MM.1S (cell line): ENCODE measurements around the gene CCDC178.

Experiments
- DNase-seq: peaks from one replicate; pipeline ENCODE4 v3.0.0-alpha.2; 2015
- H2AFZ ChIP-seq: fragments of 300-600 bp; sonication (generic); 2 replicates; pipeline ENCODE4 v1.6.0; 2016; ENCODE audit warnings: antibody characterized with exemption, low read length
- H3F3A ChIP-seq: fragments of 300-600 bp; sonication (generic); 2 replicates; pipeline ENCODE4 v1.6.1; 2016; ENCODE audit warnings: mild to moderate bottlenecking, antibody characterized with exemption, low read length, moderate library complexity, mixed read lengths; ENCODE audit not compliant: insufficient read depth
- H3K27ac ChIP-seq: fragments of 300-600 bp; sonication (generic); 2 replicates; pipeline ENCODE4 v1.5.1; 2016; ENCODE audit warnings: mild to moderate bottlenecking, low read length
- H3K27me3 ChIP-seq: fragments of 300-600 bp; sonication (generic); replicated peaks from 2 replicates; pipeline ENCODE4 v1.6.0; 2016; ENCODE audit warnings: low read length; ENCODE audit not compliant: insufficient read depth
- H3K36me3 ChIP-seq: fragments of 300-600 bp; sonication (generic); replicated peaks from 2 replicates; pipeline ENCODE4 v1.6.1; 2016; ENCODE audit warnings: mild to moderate bottlenecking, low read length, mixed read lengths; ENCODE audit not compliant: insufficient read depth
- H3K4me1 ChIP-seq: fragments of 300-600 bp; sonication (generic); 2 replicates; pipeline ENCODE4 v1.6.1; 2016; ENCODE audit warnings: low read length, mixed read lengths
- H3K4me2 ChIP-seq: fragments of 300-600 bp; sonication (generic); 2 replicates; pipeline ENCODE4 v1.6.0; 2016; ENCODE audit warnings: low read depth, low read length
- H3K4me3 ChIP-seq: fragments of 300-600 bp; sonication (generic); 2 replicates; pipeline ENCODE4 v1.5.1; 2016; ENCODE audit warnings: low read length, mixed read lengths
- H3K79me2 ChIP-seq: fragments of 300-600 bp; sonication (generic); 2 replicates; pipeline ENCODE4 v1.6.1; 2016; ENCODE audit warnings: mixed run types, low read length, mixed read lengths
- H3K9ac ChIP-seq: fragments of 300-600 bp; sonication (generic); 2 replicates; pipeline ENCODE4 v1.6.1; 2016; ENCODE audit warnings: low read length, mixed read lengths
- H3K9me2 ChIP-seq: fragments of 300-600 bp; sonication (generic); replicated peaks from 2 replicates; pipeline ENCODE4 v1.6.1; 2016; ENCODE audit warnings: mild to moderate bottlenecking, low read length, mixed read lengths; ENCODE audit not compliant: insufficient read depth
- H3K9me3 ChIP-seq: fragments of 300-600 bp; sonication (generic); replicated peaks from 2 replicates; pipeline ENCODE4 v1.6.1; 2016; ENCODE audit warnings: mild to moderate bottlenecking, low read length, mixed read lengths; ENCODE audit not compliant: insufficient read depth
- H4K20me1 ChIP-seq: fragments of 300-600 bp; sonication (generic); 2 replicates; pipeline ENCODE4 v1.6.1; 2016; ENCODE audit warnings: mild to moderate bottlenecking, low read length, moderate library complexity, mixed read lengths; ENCODE audit not compliant: insufficient read depth
- CTCF ChIP-seq: fragments of 300-600 bp; sonication (generic); IDR thresholded peaks from 2 replicates; pipeline ENCODE4 v1.5.1; 2016; ENCODE audit warnings: antibody characterized with exemption, low read length, mixed read lengths
- EZH2 ChIP-seq: fragments of 300-600 bp; sonication (generic); optimal IDR thresholded peaks from 2 replicates; pipeline ENCODE3; 2017; ENCODE audit warnings: low read depth, mild to moderate bottlenecking, antibody characterized with exemption, low read length, mixed read lengths
- EZH2phosphoT487 ChIP-seq: fragments of 300-600 bp; sonication (generic); IDR thresholded peaks from 2 replicates; pipeline ENCODE4 v1.6.1; 2018; ENCODE audit warnings: antibody characterized with exemption, low read length

Gene CCDC178

DNA sequence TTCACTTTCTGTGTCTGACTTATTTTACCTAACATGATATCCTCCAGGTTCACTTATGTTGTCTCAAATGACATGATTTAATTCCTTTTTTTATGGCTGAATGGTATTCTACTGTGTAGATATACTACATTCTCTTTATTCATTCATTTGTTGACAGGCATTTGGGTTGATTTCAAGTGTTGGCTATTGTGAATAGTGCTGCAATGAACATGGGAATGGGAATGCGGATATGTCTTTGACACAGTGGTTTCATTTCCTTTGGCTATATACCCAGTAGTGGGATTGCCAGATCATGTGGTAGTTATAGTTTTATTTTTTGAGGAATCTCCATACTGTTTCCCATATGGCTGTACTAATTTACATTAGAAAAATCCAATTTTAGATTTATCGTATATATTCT lies 472.3 kb downstream of the CCDC178 start:
- no peak overlapping the region for H3K9ac ChIP-seq
- no peak for TF ChIP-seq EZH2phosphoT487
- TF ChIP-seq CTCF, result no peak
- no peak for TF ChIP-seq EZH2
- H3K9me2 ChIP-seq, result no peaks in the 10 kb centered on the region
- no peak overlapping the region for H3K4me2 ChIP-seq
- H3K27me3 ChIP-seq, result no peaks in the 10 kb centered on the region
- DNase-seq, result no peak
- H3K36me3 ChIP-seq, result no peaks in the 10 kb centered on the region
- no peak overlapping the region for H2AFZ ChIP-seq
- H3K9me3 ChIP-seq, result no peaks in the 10 kb centered on the region
- H3K4me1 ChIP-seq, result no peaks in the 10 kb centered on the region
- no peaks in the 10 kb centered on the region for H3K79me2 ChIP-seq
- H3F3A ChIP-seq, result no peaks in the 10 kb centered on the region
- no peaks in the 10 kb centered on the region for H4K20me1 ChIP-seq
- H3K27ac ChIP-seq, result no peak overlapping the region
- no peak overlapping the region for H3K4me3 ChIP-seq

- no peak overlapping the region for H3K9ac ChIP-seq
- H4K20me1 ChIP-seq, result no peaks in the 10 kb centered on the region
- H3K4me3 ChIP-seq, result no peak overlapping the region
- no peaks in the 10 kb centered on the region for H3K27me3 ChIP-seq
- no peak overlapping the region for H3K4me2 ChIP-seq
- no peaks in the 10 kb centered on the region for H3F3A ChIP-seq
- H3K79me2 ChIP-seq, result no peaks in the 10 kb centered on the region
- H3K36me3 ChIP-seq, result no peaks in the 10 kb centered on the region
- H3K27ac ChIP-seq, result no peak overlapping the region
- no peak for TF ChIP-seq EZH2
- no peak for TF ChIP-seq CTCF
- no peak for TF ChIP-seq EZH2phosphoT487
- no peaks in the 10 kb centered on the region for H3K9me3 ChIP-seq
- H2AFZ ChIP-seq, result no peak overlapping the region
- no peaks in the 10 kb centered on the region for H3K9me2 ChIP-seq
- H3K4me1 ChIP-seq, result no peaks in the 10 kb centered on the region
- no peak for DNase-seq
Observed at GRCh38 chr18:32966141-32966540, 474.4 kb downstream of the CCDC178 start.

DNA sequence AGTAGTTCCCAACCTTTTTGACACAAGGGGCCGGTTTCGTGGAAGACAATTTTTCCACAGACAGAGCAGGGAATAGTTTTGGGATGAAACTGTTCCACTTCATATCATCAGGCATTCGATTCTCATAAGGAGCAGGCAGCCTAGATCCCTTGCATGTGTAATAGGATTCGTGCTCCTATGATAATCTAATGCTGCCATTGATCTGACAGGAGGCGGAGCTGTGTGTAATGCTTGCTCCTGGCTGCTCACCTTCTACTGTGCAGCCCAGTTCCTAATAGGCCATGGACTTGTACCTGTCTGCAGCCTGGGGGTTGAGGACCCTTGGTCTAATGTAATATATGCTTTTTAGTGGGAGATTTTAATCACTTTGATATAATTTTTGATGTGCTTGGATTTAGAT lies 479.0 kb downstream of the CCDC178 start:
- H3K9me3 ChIP-seq, result no peaks in the 10 kb centered on the region
- no peaks in the 10 kb centered on the region for H3K27me3 ChIP-seq
- no peak overlapping the region for H3K4me3 ChIP-seq
- H3K4me1 ChIP-seq, result no peaks in the 10 kb centered on the region
- H3K36me3 ChIP-seq, result no peaks in the 10 kb centered on the region
- no peak for DNase-seq
- no peaks in the 10 kb centered on the region for H4K20me1 ChIP-seq
- no peaks in the 10 kb centered on the region for H3K9me2 ChIP-seq
- H3K9ac ChIP-seq, result no peak overlapping the region
- H3K79me2 ChIP-seq, result no peaks in the 10 kb centered on the region
- H3F3A ChIP-seq, result no peaks in the 10 kb centered on the region
- H3K4me2 ChIP-seq, result no peak overlapping the region
- TF ChIP-seq EZH2phosphoT487 (no peak), CTCF (no peak), EZH2 (no peak)
- no peak overlapping the region for H3K27ac ChIP-seq
- no peak overlapping the region for H2AFZ ChIP-seq
